Activated CD4-positive, alpha-beta memory T cell treated with anti-CD3 and anti-CD28 coated beads, Interleukin-2, amount 10 ng/mL, durations not matched to agents 7 days and 5 days (primary cell): Measurements from ENCODE around the gene ARID5A. TPM values are rescaled to one million over a fixed set of nuclear protein-coding genes. Genes with fewer than 3 reads are reported as not detected.

Experiments
- CTCF ChIA-PET: fragments of 350-600 bp; sonication (Branson Sonifier 250); formaldehyde crosslinking; loops from one replicate; lab custom pipeline; 2021; ENCODE audit warnings: antibody characterized with exemption, inconsistent platforms; lab: Charles Lee
- POLR2A ChIA-PET: fragments of 350-600 bp; sonication (Branson Sonifier 250); formaldehyde crosslinking; loops from one replicate; lab custom pipeline; 2021; ENCODE audit warnings: antibody characterized with exemption; lab: Charles Lee
- DNase-seq: peaks from one replicate; pipeline ENCODE4 v3.0.0-alpha.2; 2020
- H3K27ac Mint-ChIP-seq: one replicate; pipeline ENCODE4 v1.8.0; 2021; ENCODE audit warnings: mild to moderate bottlenecking, mixed read lengths
- H3K27me3 Mint-ChIP-seq: one replicate; pipeline ENCODE4 v1.8.0; 2021; ENCODE audit warnings: mixed read lengths
- H3K36me3 Mint-ChIP-seq: one replicate; pipeline ENCODE4 v1.8.0; 2021; ENCODE audit warnings: low read depth, mixed read lengths
- H3K4me1 Mint-ChIP-seq: one replicate; pipeline ENCODE4 v1.8.0; 2021; ENCODE audit warnings: mixed read lengths
- H3K4me3 Mint-ChIP-seq: one replicate; pipeline ENCODE4 v1.8.0; 2021; ENCODE audit warnings: mild to moderate bottlenecking, mixed read lengths
- H3K9me3 Mint-ChIP-seq: one replicate; pipeline ENCODE4 v1.8.0; 2021; ENCODE audit warnings: mixed read lengths
- total RNA-seq, 2 experiments: library from RNA; stranded (reverse); gene quantifications; one replicate each; pipeline ENCODE4 v1.2.3, GENCODE V29; 2021

ARID5A gene
- total RNA-seq, 2 experiments from 2014 or later = 80.0 to 86.8 TPM

DNA sequence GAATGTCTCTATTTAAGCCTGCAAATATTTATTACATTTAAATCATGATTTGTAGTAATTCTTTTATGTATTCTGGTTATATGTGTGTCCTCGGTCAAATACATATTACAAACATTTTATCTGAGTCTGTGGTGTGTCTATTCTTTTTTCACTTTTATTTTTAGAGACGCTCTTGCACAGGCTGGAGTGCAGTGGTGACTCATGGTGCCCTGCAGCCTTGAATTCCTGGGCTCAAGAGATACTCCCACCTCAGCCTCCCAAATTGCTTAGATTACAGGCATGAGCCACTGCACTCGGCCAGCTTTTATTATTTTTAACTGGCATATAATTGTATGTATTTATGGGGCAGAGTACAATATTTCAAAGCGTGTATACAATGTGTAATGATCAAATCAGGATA, 47.5 kb downstream of the ARID5A start:
- H3K4me3 Mint-ChIP-seq = no peak overlapping the region
- peaks cover 37% of the 10 kb centered on the region for H3K36me3 Mint-ChIP-seq
- DNase-seq = no peak
- H3K27ac Mint-ChIP-seq = no peak overlapping the region
- POLR2A ChIA-PET = interaction anchor here (2.7 kb wide), 1 partner anchor 10 kb away, joined by 14 read pairs; no protein-coding TSS in a partner anchor
- H3K4me1 Mint-ChIP-seq = peaks cover 14% of the 10 kb centered on the region
- H3K27me3 Mint-ChIP-seq = no peaks in the 10 kb centered on the region
- no peaks in the 10 kb centered on the region for H3K9me3 Mint-ChIP-seq
- CTCF ChIA-PET = interaction anchor here (1.2 kb wide), 1 partner anchor 14 kb away, joined by 3 read pairs; no protein-coding TSS in a partner anchor

DNA sequence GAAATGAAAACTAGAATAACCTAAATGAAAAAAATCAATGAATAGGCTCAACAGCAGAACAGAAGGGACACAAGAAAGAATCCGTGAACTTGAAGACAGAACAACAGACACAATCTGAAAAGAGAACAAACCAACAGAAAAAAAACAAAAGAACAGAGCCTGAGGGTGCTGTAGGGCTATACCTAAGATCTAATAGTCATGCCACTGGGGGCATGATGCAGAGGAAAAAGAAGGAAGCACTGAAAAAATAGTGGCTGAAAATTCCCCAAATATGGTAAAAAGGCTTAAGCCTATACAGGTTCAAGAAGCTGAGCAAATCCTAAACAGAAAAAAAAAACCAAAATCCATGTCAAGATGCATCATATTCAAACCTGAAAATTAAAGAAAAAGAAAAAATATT, 51.3 kb downstream of the ARID5A start:
- Mint-ChIP-seq H3K9me3 (no peaks in the 10 kb centered on the region), H3K27me3 (no peaks in the 10 kb centered on the region), H3K4me3 (no peak overlapping the region), H3K27ac (no peak overlapping the region), H3K4me1 (peaks cover 33% of the 10 kb centered on the region), H3K36me3 (peaks cover 64% of the 10 kb centered on the region)
- DNase-seq = no peak
- ChIA-PET CTCF (no interaction called here), POLR2A (interaction anchor here (0.8 kb wide), 1 partner anchor 51 kb away, joined by 3 read pairs; no protein-coding TSS in a partner anchor)

DNA sequence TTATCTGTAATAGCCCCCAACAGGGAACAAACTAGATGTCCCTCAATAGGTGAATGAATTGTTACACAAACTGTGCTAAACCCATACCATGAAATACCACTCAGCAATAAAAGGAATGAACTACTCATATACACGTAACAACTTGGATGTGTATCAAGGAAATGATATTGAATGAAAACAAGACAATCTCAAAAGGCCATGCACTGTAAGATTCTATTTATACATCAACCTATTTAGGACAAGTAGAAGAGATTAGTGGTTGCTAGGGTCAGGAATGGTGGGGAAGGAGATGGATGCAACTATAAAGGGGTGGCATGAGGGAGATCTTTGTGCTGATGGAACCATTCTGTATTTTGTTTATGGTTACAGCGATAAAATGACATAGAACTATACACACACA, 54.5 kb downstream of the ARID5A start:
- Mint-ChIP-seq H3K4me1 (peaks cover 65% of the 10 kb centered on the region), H3K27ac (peak overlapping the region; percentile 27), H3K36me3 (peaks cover 81% of the 10 kb centered on the region), H3K4me3 (no peak overlapping the region), H3K27me3 (no peaks in the 10 kb centered on the region), H3K9me3 (no peaks in the 10 kb centered on the region)
- no peak for DNase-seq
- ChIA-PET POLR2A (no interaction called here), CTCF (no interaction called here)

DNA sequence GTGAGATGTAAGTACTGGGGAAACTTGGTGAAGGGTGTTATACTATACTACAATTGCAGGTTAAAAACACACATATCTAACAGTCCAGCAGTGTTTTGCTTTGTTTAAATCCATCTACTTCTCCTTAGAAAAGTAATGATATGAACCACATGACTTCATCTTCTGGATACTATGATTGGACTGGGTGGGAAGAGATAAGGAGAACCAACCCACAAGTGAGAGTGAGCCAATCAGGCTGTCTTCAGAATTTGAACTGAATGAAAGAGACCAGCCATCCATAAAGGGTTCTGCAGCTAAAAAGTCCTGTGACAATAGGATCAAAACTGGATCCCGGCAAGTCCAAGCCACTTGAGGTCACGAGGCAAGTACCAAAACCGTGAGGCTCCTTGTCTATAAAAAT, 54.9 kb downstream of the ARID5A start:
- Mint-ChIP-seq H3K27me3 (no peaks in the 10 kb centered on the region), H3K36me3 (peaks cover 79% of the 10 kb centered on the region), H3K9me3 (no peaks in the 10 kb centered on the region), H3K27ac (no peak overlapping the region), H3K4me1 (peaks cover 65% of the 10 kb centered on the region), H3K4me3 (no peak overlapping the region)
- ChIA-PET CTCF (no interaction called here), POLR2A (no interaction called here)
- DNase-seq = no peak

DNA sequence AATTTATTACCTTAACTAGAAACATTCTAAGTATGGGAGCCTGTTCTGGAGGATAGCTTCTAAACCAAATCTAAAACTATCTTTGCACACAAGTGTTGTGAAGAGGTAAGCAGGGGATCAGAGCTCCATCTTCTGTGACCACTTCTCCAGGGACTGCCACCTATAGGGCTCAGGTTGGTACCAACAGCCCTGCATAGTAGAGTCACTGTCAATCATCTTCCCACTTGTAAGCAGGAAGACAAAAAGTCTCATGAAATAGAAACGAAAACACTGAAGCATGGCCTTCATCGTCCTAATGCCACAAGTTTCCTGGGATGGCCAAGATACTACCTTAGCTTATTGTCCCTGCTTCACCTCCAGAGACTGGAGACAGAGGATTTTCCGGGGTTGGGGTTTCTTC, 57.7 kb downstream of the ARID5A start:
- no peak for DNase-seq
- Mint-ChIP-seq H3K4me1 (peaks cover 66% of the 10 kb centered on the region), H3K27ac (peak overlapping the region; percentile 92), H3K9me3 (no peaks in the 10 kb centered on the region), H3K4me3 (peak overlapping the region; percentile 7), H3K36me3 (peaks cover 82% of the 10 kb centered on the region), H3K27me3 (no peaks in the 10 kb centered on the region)
- ChIA-PET POLR2A (interaction anchor here (0.6 to 3.9 kb wide), 15 partner anchors 10 to 290 kb away, joined by 3 to 32 read pairs (median 7); partner anchors contain the start of genes ARID5A, CNNM3, CNNM4 and KANSL3), CTCF (interaction anchor here (1.0 to 2.2 kb wide), 12 partner anchors 9 to 572 kb away, joined by 3 to 7 read pairs (median 4); partner anchors contain the start of genes ANKRD39 and KANSL3)

DNA sequence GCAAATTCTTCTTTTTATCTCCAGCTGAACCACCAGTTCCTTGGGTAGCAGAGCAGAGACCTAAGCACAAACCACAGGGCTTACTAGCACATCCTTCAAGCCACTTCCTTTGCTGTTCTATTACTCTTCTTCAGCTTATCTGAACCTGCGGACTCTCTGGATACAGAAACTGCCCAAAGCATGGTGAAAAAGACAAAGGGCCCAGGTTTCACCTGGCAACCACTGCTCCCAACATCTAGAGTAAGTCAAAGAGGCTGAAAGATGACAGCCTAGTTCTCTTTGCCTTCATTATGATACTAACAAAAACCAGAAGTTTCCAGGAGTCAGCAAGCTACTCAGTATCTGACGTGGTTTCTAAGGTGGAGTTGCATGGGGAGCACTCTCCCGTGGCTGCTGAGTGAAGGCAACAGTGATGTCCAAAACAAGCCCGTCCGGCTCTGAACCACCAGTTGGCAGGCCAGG, 58.2 kb downstream of the ARID5A start:
- Mint-ChIP-seq H3K9me3 (no peaks in the 10 kb centered on the region), H3K36me3 (peaks cover 81% of the 10 kb centered on the region), H3K27me3 (no peaks in the 10 kb centered on the region), H3K4me1 (peaks cover 65% of the 10 kb centered on the region), H3K4me3 (peak overlapping the region; percentile 26), H3K27ac (peak overlapping the region; percentile 92)
- peak; percentile 51 for DNase-seq
- ChIA-PET POLR2A (interaction anchor here (0.6 to 3.9 kb wide), 14 partner anchors 10 to 290 kb away, joined by 3 to 32 read pairs (median 8); partner anchors contain the start of genes ARID5A, CNNM3, KANSL3 and NCAPH), CTCF (interaction anchor here (0.6 to 2.2 kb wide), 12 partner anchors 9 to 572 kb away, joined by 3 to 7 read pairs (median 4); partner anchors contain the start of genes ANKRD39 and KANSL3)

DNA sequence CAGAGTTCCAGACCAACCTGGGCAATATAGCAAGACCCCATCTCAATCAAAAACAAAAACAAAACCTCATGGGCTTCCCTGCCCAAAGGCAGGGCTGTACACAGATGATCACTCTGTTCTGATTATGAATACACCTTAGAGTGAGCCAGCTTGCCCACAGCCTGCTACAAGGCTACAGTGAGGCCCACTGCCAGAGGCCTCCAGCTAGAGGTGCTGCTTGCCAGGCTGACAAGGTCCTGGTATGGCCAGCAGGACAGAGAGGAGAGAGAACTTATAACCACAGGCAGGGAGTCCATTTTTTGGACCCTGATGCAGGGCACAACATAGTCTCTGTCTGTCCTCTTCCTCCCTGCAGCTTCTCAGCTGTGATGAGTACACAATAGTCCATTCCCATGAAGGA, 60.0 kb downstream of the ARID5A start:
- no peak for DNase-seq
- peaks cover 90% of the 10 kb centered on the region for H3K36me3 Mint-ChIP-seq
- no peaks in the 10 kb centered on the region for H3K9me3 Mint-ChIP-seq
- no peak overlapping the region for H3K4me3 Mint-ChIP-seq
- peak overlapping the region; percentile 24 for H3K27ac Mint-ChIP-seq
- no peaks in the 10 kb centered on the region for H3K27me3 Mint-ChIP-seq
- peaks cover 74% of the 10 kb centered on the region for H3K4me1 Mint-ChIP-seq
- ChIA-PET POLR2A (no interaction called here), CTCF (no interaction called here)

DNA sequence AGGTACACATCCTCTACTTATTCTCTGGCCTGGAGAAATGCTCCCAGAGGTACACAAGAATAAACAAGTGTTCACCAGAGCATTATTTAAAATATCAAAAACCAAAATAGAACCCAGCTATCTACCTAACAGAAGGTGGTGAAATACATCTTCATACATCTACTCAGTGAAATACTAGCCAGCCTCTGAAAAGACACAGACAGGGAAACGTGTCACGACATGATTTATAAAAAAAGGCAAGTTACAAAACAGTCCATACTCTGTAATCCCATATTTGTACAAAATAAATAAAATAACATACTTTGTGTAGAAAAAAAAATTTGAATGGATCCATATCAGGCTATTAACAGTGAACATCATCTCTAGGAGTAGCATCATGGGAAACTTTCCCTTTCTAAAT, 63.4 kb downstream of the ARID5A start:
- Mint-ChIP-seq H3K27me3 (no peaks in the 10 kb centered on the region), H3K36me3 (peaks cover 85% of the 10 kb centered on the region), H3K4me3 (no peak overlapping the region), H3K27ac (peak overlapping the region; percentile 27), H3K4me1 (peaks cover 54% of the 10 kb centered on the region), H3K9me3 (no peaks in the 10 kb centered on the region)
- CTCF ChIA-PET = no interaction called here
- DNase-seq = no peak
- POLR2A ChIA-PET = no interaction called here

DNA sequence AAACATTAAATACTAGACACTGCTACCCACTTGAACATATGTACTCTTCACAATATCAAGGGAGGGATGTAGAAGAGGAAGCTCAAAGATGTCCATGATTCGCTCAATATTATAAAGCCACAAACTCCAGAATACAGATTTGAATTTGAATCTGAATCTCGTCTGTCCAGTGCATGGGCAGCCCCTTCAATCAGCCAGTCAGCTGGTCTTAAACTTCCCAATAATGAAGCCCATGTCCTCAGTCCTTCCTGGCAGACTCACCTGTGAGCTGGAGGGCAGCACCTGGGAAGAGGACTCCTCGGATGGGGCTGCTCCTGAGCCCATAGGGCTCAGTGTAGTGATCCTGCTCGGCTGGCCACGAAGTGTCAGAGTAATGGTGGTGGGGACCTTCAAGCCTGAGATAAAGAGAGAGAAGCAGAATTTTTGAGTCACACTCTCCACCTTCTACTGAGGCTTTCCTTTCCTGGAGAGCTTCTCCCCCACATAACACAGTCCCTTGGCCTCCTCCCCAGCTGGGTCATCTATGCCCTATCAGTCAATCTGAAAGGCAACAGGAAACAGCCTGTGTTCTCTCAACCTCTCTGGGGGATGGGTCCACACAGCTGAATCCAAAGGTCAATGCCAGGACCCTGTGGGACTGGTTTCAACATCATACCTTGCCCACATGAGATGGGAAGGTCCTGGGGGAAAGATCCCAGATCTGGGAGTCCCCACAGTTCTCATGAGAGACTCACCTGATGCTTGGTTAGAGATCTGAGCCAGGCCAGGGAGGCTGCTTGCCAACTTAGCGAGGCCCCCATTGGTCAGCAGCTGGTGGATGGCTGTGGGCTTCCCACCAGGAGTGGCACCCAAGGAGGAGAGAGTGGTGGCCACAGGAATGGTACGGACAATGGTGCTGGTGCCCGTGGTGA, 65.1 kb downstream of the ARID5A start:
- Mint-ChIP-seq H3K4me3 (peak overlapping the region; percentile 16), H3K27me3 (no peaks in the 10 kb centered on the region), H3K36me3 (peaks cover 87% of the 10 kb centered on the region), H3K27ac (peak overlapping the region; percentile 78), H3K4me1 (peaks cover 44% of the 10 kb centered on the region), H3K9me3 (no peaks in the 10 kb centered on the region)
- peak; percentile 33 for DNase-seq
- ChIA-PET POLR2A (interaction anchor here (0.8 to 4.7 kb wide), 5 partner anchors 7 to 114 kb away, joined by 3 to 20 read pairs (median 3); no protein-coding TSS in a partner anchor), CTCF (interaction anchor here (1.0 to 1.5 kb wide), 3 partner anchors 13 to 194 kb away, joined by 3 to 5 read pairs (median 3); no protein-coding TSS in a partner anchor)

Other genes with a start within 250 kb of the ARID5A start
- 100 to 1,000 TPM; 149 to 156 TPM for gene SNRNP200, start 231.2 kb upstream of the ARID5A start, total RNA-seq
- gene ITPRIPL1, start 211.4 kb upstream of the ARID5A start, total RNA-seq = 10 to 100 TPM; 43.7 to 46.3 TPM
- gene NCAPH, start 201.0 kb upstream of the ARID5A start, total RNA-seq = 10 to 100 TPM; 79.6 to 89.4 TPM
- 1 to 10 TPM in 1 of 2 experiments, under 1 TPM in 1; 0.78 to 1.0 TPM for gene NEURL3, start 31.4 kb upstream of the ARID5A start, total RNA-seq
- gene KANSL3, start 101.6 kb downstream of the ARID5A start, total RNA-seq = 10 to 100 TPM; 58.2 to 60.9 TPM
- gene FER1L5, start 106.0 kb downstream of the ARID5A start, total RNA-seq = not detected
- 10 to 100 TPM; 10.8 to 12.2 TPM for gene LMAN2L, start 203.3 kb downstream of the ARID5A start, total RNA-seq
- 1 to 10 TPM; 8.6 to 9.4 TPM for gene CNNM4, start 224.2 kb downstream of the ARID5A start, total RNA-seq